ENCODE results near the gene H2AZ1.
"Not testable (repeated sequence)": the region's sequence is repeated elsewhere in the genome, so short reads cannot be mapped to it uniquely, and the experiment has no call there.

Gene H2AZ1

GRCh38 chr4:99949999-99950912 is at the start of gene H2AZ1:
TSS of gene H2AZ1 (minus strand) at chr4:99950275. CDS start at chr4:99950170, 105 bp downstream.
- peak; percentile 93 for DNase-seq (ENCODE audit: low read depth)

- DNase-seq (ENCODE audit: low read depth): no peak
These were observed 48.2 kb upstream of the H2AZ1 start for GRCh38 chr4:99998062-99998867.

GRCh38 chr4:99991741-99992140 is 41.7 kb upstream of the H2AZ1 start:
- no peak for DNase-seq (ENCODE audit: low read depth)

DNA sequence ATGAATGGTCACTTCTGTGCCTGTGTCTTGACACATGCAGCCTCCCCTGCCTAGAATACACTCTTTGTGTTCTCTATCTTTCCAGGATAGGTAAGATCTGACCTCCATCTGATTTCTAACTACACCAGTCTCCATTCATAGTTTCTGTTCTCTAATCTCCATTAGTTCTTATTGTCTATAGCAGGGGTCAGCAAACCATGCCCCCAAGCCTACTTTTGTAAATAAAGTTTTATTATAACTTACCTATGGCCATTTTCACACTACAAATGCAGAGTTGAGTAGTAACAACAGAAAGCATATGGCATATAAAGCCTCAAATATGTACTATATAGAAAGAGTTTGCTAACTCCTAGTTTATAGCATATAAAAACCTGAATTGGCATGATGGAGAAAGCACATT is 37.6 kb upstream of the H2AZ1 start:
- DNase-seq (ENCODE audit: low read depth): no peak

GRCh38 chr4:99986792-99987191 is 36.7 kb upstream of the H2AZ1 start:
- DNase-seq (ENCODE audit: low read depth): no peak

GRCh38 chr4:99983289-99983943 is 33.3 kb upstream of the H2AZ1 start:
- no peak for DNase-seq (ENCODE audit: low read depth)

- no peak for DNase-seq (ENCODE audit: low read depth)
These were observed 29.8 kb upstream of the H2AZ1 start for GRCh38 chr4:99979872-99980271.

GRCh38 chr4:99971453-99972111 is 21.5 kb upstream of the H2AZ1 start:
- DNase-seq (ENCODE audit: low read depth): no peak

GRCh38 chr4:99968330-99968729 is 18.3 kb upstream of the H2AZ1 start:
- DNase-seq (ENCODE audit: low read depth): peak; percentile 83

- no peak for DNase-seq (ENCODE audit: low read depth)
These were observed 16.6 kb upstream of the H2AZ1 start for GRCh38 chr4:99966692-99967091.

- DNase-seq (ENCODE audit: low read depth): no peak
These were observed 15.7 kb upstream of the H2AZ1 start for GRCh38 chr4:99965674-99966350.

GRCh38 chr4:99965173-99965572 is 15.1 kb upstream of the H2AZ1 start:
- no peak for DNase-seq (ENCODE audit: low read depth)

GRCh38 chr4:99961711-99962110 is 11.6 kb upstream of the H2AZ1 start:
- no peak for DNase-seq (ENCODE audit: low read depth)

DNA sequence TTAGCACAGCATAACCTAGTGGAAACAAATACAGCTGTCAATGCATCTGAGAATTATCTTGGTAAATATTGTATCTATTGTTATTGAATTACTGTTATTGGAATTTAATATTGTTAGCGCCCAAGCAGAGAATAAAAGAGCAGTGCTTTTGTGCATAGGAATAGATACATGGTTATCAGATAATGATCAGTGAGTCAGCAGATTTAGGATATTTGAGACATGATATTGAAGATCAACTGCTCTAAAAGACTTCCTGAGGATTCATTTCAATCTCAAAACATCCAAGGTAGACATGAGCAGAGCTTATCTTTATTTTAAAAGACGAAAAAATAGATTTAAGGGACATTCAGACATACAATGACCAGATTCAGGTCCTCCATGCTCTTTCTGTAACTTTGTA is 10.6 kb upstream of the H2AZ1 start:
- no peak for DNase-seq (ENCODE audit: low read depth)

DNA sequence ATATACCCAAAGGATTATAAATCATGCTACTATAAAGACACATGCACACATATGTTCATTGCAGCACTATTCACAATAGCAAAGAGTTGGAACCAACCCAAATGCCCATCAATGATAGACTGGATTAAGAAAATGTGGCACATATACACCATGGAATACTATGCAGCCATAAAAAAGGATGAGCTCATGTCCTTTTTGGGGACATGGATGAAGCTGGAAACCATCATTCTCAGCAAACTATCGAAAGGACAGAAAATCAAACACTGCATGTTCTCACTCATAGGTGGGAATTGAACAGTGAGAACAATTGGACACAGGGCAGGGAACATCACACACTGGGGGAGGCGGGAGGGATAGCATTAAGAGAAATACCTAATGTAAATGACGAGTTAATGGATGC is 8.1 kb upstream of the H2AZ1 start:
- not testable (repeated sequence) for DNase-seq (ENCODE audit: low read depth)

GRCh38 chr4:99950913-99951254 is 809 bp upstream of the H2AZ1 start:
- no peak for DNase-seq (ENCODE audit: low read depth)

DNA sequence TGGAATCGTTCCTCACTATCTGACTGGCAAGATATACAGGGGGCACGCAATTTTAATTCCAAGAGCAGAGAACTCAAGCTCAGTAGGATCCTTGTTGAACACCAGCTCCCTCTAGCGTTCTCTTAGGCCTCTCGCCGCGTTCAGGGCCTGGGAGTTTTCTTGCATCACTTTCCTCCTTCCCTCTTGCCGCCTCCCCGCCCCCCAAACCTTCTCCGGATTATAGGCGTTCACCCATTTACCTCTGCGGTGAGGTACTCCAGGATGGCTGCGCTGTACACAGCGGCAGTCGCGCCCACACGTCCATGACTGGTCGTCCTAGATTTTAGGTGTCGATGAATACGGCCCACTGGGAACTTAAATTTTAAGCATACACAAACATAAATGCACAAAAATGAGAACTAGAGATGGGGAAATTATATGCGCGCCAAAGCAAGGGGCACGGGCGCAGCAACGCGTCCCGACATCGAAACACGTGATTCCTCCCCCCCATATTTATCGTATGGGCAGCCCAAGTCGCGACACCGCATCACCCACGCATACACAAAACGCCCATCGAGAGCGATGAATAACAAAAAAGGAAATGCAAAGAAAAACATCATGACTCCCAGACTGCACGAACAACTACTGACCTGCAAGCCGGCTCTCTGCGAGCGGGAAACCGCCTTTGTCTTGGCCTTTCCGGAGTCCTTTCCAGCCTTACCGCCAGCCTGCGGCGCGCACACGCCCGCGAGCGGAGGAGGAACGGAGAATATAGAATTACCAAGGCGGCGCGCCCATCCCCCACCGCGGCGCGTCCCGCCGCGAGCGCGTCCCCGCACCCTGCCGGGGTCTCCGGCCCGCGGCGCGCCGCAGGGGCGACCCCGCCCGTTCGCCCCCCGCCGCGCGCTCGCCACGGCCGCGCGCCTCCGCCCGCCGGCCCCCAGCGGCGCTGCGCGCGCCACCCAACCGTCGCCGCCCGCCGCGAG is 759 bp downstream of the H2AZ1 start:
- peak; percentile 84 for DNase-seq (ENCODE audit: low read depth)

GRCh38 chr4:99947608-99948007 is 2.5 kb downstream of the H2AZ1 start:
- no peak for DNase-seq (ENCODE audit: low read depth)

GRCh38 chr4:99947190-99947578 is 2.9 kb downstream of the H2AZ1 start:
- DNase-seq (ENCODE audit: low read depth): no peak

All from non-pigmented ciliary epithelial cell (primary cell).